ENCODE data around the gene ANKRD53.

- TF ChIP-seq CTCF (IDR thresholded peaks at IDR 0.05; ENCODE audit: low read depth, low read length, poor library complexity, severe bottlenecking) (no peak), EZH2phosphoT487 (IDR thresholded peaks at IDR 0.05; ENCODE audit: borderline replicate concordance, low read length) (no peak)
Observed at GRCh38 chr2:70986499-70987189, 8.2 kb downstream of the ANKRD53 start.

Measured in DOHH2 (cell line).